ENCODE results near the gene CIB4. TPM values are rescaled to one million over a fixed set of nuclear protein-coding genes. Genes with fewer than 3 reads are reported as not detected.

Gene CIB4
- total RNA-seq, 1 experiment from 2014 or later = not detected

GRCh38 chr2:26617588-26618083 is 23.5 kb downstream of the CIB4 start (continued):
- no peak for TF ChIP-seq MAX (CRISPR knock-in tag; IDR thresholded peaks at IDR 0.05)
- TF ChIP-seq USF1 (CRISPR knock-in tag; IDR thresholded peaks at IDR 0.05) = no peak
- no peak for TF ChIP-seq SMAD4 (CRISPR knock-in tag; IDR thresholded peaks at IDR 0.05)

GRCh38 chr2:26616706-26617587 is 24.2 kb downstream of the CIB4 start:
- Mint-ChIP-seq H3K27ac (no peak overlapping the region), H3K4me1 (peaks cover 27% of the 10 kb centered on the region), H3K27me3 (ENCODE audit: low read depth) (peaks cover 35% of the 10 kb centered on the region), H3K4me3 (no peak overlapping the region), H3K36me3 (no peaks in the 10 kb centered on the region), H3K9me3 (no peaks in the 10 kb centered on the region)
- ATAC-seq = no peak
- DNase-seq (ENCODE audit: low spot score) = no peak
- no peak for TF ChIP-seq TEAD4 (CRISPR knock-in tag; IDR thresholded peaks at IDR 0.05)
- no peak for TF ChIP-seq PREB (CRISPR knock-in tag; IDR thresholded peaks at IDR 0.05; ENCODE audit: borderline replicate concordance)
- no peak for TF ChIP-seq FOXK1 (CRISPR knock-in tag; IDR thresholded peaks at IDR 0.05)
- no peak for TF ChIP-seq ARID4B (CRISPR knock-in tag; IDR thresholded peaks at IDR 0.05; ENCODE audit: borderline replicate concordance)
- TF ChIP-seq ZBTB21 (CRISPR knock-in tag; IDR thresholded peaks at IDR 0.05; ENCODE audit: borderline replicate concordance) = no peak
- no peak for TF ChIP-seq SP1 (CRISPR knock-in tag; conservative IDR thresholded peaks at IDR 0.05)
- TF ChIP-seq TCF7 (CRISPR knock-in tag; IDR thresholded peaks at IDR 0.05; ENCODE audit: low read depth) = no peak
- TF ChIP-seq ZNF423 (CRISPR knock-in tag; IDR thresholded peaks at IDR 0.05) = no peak
- no peak for TF ChIP-seq AFF4 (CRISPR knock-in tag; IDR thresholded peaks at IDR 0.05; ENCODE audit: borderline replicate concordance)
- no peak for TF ChIP-seq ATF1 (CRISPR knock-in tag; IDR thresholded peaks at IDR 0.05)
- TF ChIP-seq E2F5 (CRISPR knock-in tag; IDR thresholded peaks at IDR 0.05) = no peak
- CTCF ChIA-PET = interaction anchor here (1.7 to 2.3 kb wide), 2 partner anchors 127 to 326 kb away, joined by 5 to 31 read pairs; no protein-coding TSS in a partner anchor
- POLR2A ChIA-PET = no interaction called here

Measured in WTC11 (cell line).